Suprapubic skin (tissue), 4 donors: ENCODE results near the gene AP2M1. TPM values are rescaled to one million over a fixed set of nuclear protein-coding genes. Genes with fewer than 3 reads are reported as not detected.

ENCODE experiments used
- DNase-seq, 2 donors: peaks; one replicate each; pipeline ENCODE4 v3.0.0-alpha.2; 2019; ENCODE audit warnings: low spot score in 2 of 2
- H3K27ac ChIP-seq: fragments of 200-600 bp; sonication (generic); one replicate; pipeline ENCODE4 v1.5.1; 2019
- H3K27me3 ChIP-seq: fragments of 200-600 bp; sonication (generic); one replicate; pipeline ENCODE4 v1.5.1; 2019
- H3K36me3 ChIP-seq: fragments of 200-600 bp; sonication (generic); one replicate; pipeline ENCODE4 v1.5.1; 2019
- H3K4me1 ChIP-seq: fragments of 200-600 bp; sonication (generic); one replicate; pipeline ENCODE4 v1.5.1; 2019
- H3K4me3 ChIP-seq: fragments of 200-600 bp; sonication (generic); one replicate; pipeline ENCODE4 v1.5.1; 2019; ENCODE audit warnings: mild to moderate bottlenecking
- H3K9me3 ChIP-seq: fragments of 200-600 bp; sonication (generic); one replicate; pipeline ENCODE4 v1.5.1; 2019
- CTCF ChIP-seq, 2 donors: fragments of 200-600 bp in 1 of 2; fragments of 450-650 bp in 1 of 2; sonication (generic) in 1 of 2; IDR thresholded peaks; one replicate each; pipeline ENCODE4 v1.5.1; 2016 to 2019; ENCODE audit warnings: antibody characterized with exemption in 2 of 2, mild to moderate bottlenecking in 1 of 2, moderate library complexity in 1 of 2
- EP300 ChIP-seq: sonication (generic); formaldehyde crosslinking; IDR thresholded peaks from one replicate; pipeline ENCODE4 v1.6.1; 2017; ENCODE audit warnings: antibody characterized with exemption
- POLR2A ChIP-seq, 2 donors: fragments of 450-650 bp; IDR thresholded peaks; one replicate each; pipeline ENCODE4 v1.6.1; 2017; ENCODE audit warnings: antibody characterized with exemption in 2 of 2, mild to moderate bottlenecking in 2 of 2, moderate library complexity in 2 of 2
- POLR2AphosphoS5 ChIP-seq, 3 donors: sonication (generic); formaldehyde crosslinking; IDR thresholded peaks; one replicate each; pipeline ENCODE4 v1.6.1; 2017; ENCODE audit warnings: antibody characterized with exemption in 3 of 3
- WGBS: methylation state at CpG from one replicate; pipeline ENCODE4 v1.1.5; 2018; 5-methylcytosine and 5-hydroxymethylcytosine counted together
- total RNA-seq, 4 donors: library from RNA; depleted of rRNA; stranded (reverse); fragments of >200 nt; gene quantifications; one replicate each; pipeline ENCODE4 v1.1.0, GENCODE V29; 2016

The AP2M1 gene
- total RNA-seq, 4 donors from 2014 or later, result 112 to 137 (median 121) TPM

- 98% methylated on average over 6 of the region's 6 CpGs for WGBS
- peaks cover 87% of the 10 kb centered on the region for H3K36me3 ChIP-seq
- H3K27me3 ChIP-seq, result no peaks in the 10 kb centered on the region
- TF ChIP-seq POLR2AphosphoS5 (IDR thresholded peaks at IDR 0.05) (no peak), CTCF (IDR thresholded peaks at IDR 0.05) (no peak), POLR2A (IDR thresholded peaks at IDR 0.05) (no peak), EP300 (no peak)
- no peak overlapping the region for H3K4me3 ChIP-seq
- H3K27ac ChIP-seq, result no peak overlapping the region
- H3K9me3 ChIP-seq, result no peaks in the 10 kb centered on the region
- no peak for DNase-seq
- H3K4me1 ChIP-seq, result peaks cover 4% of the 10 kb centered on the region
Measured at GRCh38 chr3:184166671-184167070, 8.0 kb upstream of the AP2M1 start.

- DNase-seq, result no peak
- 80% methylated on average over 8 of the region's 8 CpGs for WGBS
- H3K27ac ChIP-seq, result no peak overlapping the region
- H3K4me1 ChIP-seq, result no peaks in the 10 kb centered on the region
- H3K9me3 ChIP-seq, result no peaks in the 10 kb centered on the region
- H3K27me3 ChIP-seq, result no peaks in the 10 kb centered on the region
- H3K36me3 ChIP-seq, result peaks cover 91% of the 10 kb centered on the region
- no peak for TF ChIP-seq CTCF (IDR thresholded peaks at IDR 0.05)
- TF ChIP-seq POLR2AphosphoS5 (IDR thresholded peaks at IDR 0.05), result no peak
- no peak for TF ChIP-seq EP300
- TF ChIP-seq POLR2A (IDR thresholded peaks at IDR 0.05), result no peak
- H3K4me3 ChIP-seq, result no peak overlapping the region
Measured at GRCh38 chr3:184167786-184168185, 6.9 kb upstream of the AP2M1 start.

- Histone ChIP-seq H3K4me3 (no peak overlapping the region), H3K27me3 (no peaks in the 10 kb centered on the region), H3K27ac (no peak overlapping the region), H3K36me3 (peaks cover 86% of the 10 kb centered on the region), H3K9me3 (no peaks in the 10 kb centered on the region), H3K4me1 (peaks cover 6% of the 10 kb centered on the region)
- TF ChIP-seq POLR2A (IDR thresholded peaks at IDR 0.05) (no peak), CTCF (IDR thresholded peaks at IDR 0.05) (no peak), POLR2AphosphoS5 (IDR thresholded peaks at IDR 0.05) (no peak), EP300 (no peak)
- WGBS, result 59% methylated on average over 9 of the region's 9 CpGs
- DNase-seq, result no peak
Measured at GRCh38 chr3:184168363-184169120, 6.1 kb upstream of the AP2M1 start.

- H3K27ac ChIP-seq, result no peak overlapping the region
- 93% methylated on average over 51 of the region's 66 CpGs for whole genome bisulfite sequencing
- no peak for TF ChIP-seq CTCF (IDR thresholded peaks at IDR 0.05)
- TF ChIP-seq POLR2AphosphoS5 (IDR thresholded peaks at IDR 0.05), result no peak
- TF ChIP-seq EP300, result no peak
- no peak for TF ChIP-seq POLR2A (IDR thresholded peaks at IDR 0.05)
- H3K4me1 ChIP-seq, result peaks cover 14% of the 10 kb centered on the region
- DNase-seq, result no peak
- H3K36me3 ChIP-seq, result peaks cover 70% of the 10 kb centered on the region
- H3K4me3 ChIP-seq, result no peak overlapping the region
- no peaks in the 10 kb centered on the region for H3K9me3 ChIP-seq
- no peaks in the 10 kb centered on the region for H3K27me3 ChIP-seq
Measured at GRCh38 chr3:184169896-184170875, 4.5 kb upstream of the AP2M1 start.

GRCh38 chr3:184171562-184171961, 3.1 kb upstream of the AP2M1 start:
- Histone ChIP-seq H3K27ac (no peak overlapping the region), H3K36me3 (peaks cover 56% of the 10 kb centered on the region), H3K4me1 (peaks cover 28% of the 10 kb centered on the region), H3K27me3 (no peaks in the 10 kb centered on the region), H3K9me3 (no peaks in the 10 kb centered on the region), H3K4me3 (no peak overlapping the region)
- 72% methylated on average over 8 of the region's 9 CpGs for WGBS
- TF ChIP-seq EP300 (no peak), POLR2A (IDR thresholded peaks at IDR 0.05) (no peak), CTCF (IDR thresholded peaks at IDR 0.05) (no peak), POLR2AphosphoS5 (IDR thresholded peaks at IDR 0.05) (no peak)
- no peak for DNase-seq
